Effector memory CD8-positive, alpha-beta T cell (primary cell): ENCODE measurements around the gene PPP1R12B.
"Not testable (repeated sequence)": the region's sequence is repeated elsewhere in the genome, so short reads cannot be mapped to it uniquely, and the experiment has no call there.

Source experiments
- ATAC-seq: fragments of 150-1000 bp; cut with Tn5 transposase; replicated peaks from 2 replicates; pipeline ENCODE4 v1.10.0; 2021; ENCODE audit warnings: mild to moderate bottlenecking, moderate library complexity
- DNase-seq, 3 experiments: peaks; one replicate each; pipeline ENCODE4 v3.0.0; 2021
- H3K27ac Mint-ChIP-seq, 2 donors: one replicate each; pipeline ENCODE4 v1.8.0; 2022; ENCODE audit warnings: mild to moderate bottlenecking in 2 of 2, mixed read lengths in 2 of 2, moderate library complexity in 2 of 2
- H3K27me3 Mint-ChIP-seq, 2 donors: one replicate each; pipeline ENCODE4 v1.8.0; 2022; ENCODE audit warnings: mixed read lengths in 2 of 2
- H3K36me3 Mint-ChIP-seq: one replicate; pipeline ENCODE4 v1.8.0; 2022; ENCODE audit warnings: mild to moderate bottlenecking, moderate library complexity, mixed read lengths; ENCODE audit not compliant: insufficient read depth
- H3K4me1 Mint-ChIP-seq, 2 donors: one replicate each; pipeline ENCODE4 v1.8.0; 2022; ENCODE audit warnings: low read depth in 2 of 2, mixed read lengths in 2 of 2
- H3K4me3 Mint-ChIP-seq, 2 donors: one replicate each; pipeline ENCODE4 v1.8.0; 2022; ENCODE audit warnings: mild to moderate bottlenecking in 2 of 2, mixed read lengths in 2 of 2, moderate library complexity in 2 of 2
- H3K9me3 Mint-ChIP-seq, 2 donors: one replicate each; pipeline ENCODE4 v1.8.0; 2022; ENCODE audit warnings: mixed read lengths in 2 of 2

The PPP1R12B gene

GRCh38 chr1:202530686-202531085 is 182.2 kb downstream of the PPP1R12B start:
- not testable (repeated sequence) for H3K27ac Mint-ChIP-seq, ATAC-seq, H3K9me3 Mint-ChIP-seq, H3K27me3 Mint-ChIP-seq, H3K4me3 Mint-ChIP-seq, H3K4me1 Mint-ChIP-seq, DNase-seq, H3K36me3 Mint-ChIP-seq

- Mint-ChIP-seq H3K4me3 (no peak overlapping the region), H3K36me3 (no peaks in the 10 kb centered on the region), H3K27ac (no peak overlapping the region), H3K9me3 (no peaks in the 10 kb centered on the region), H3K4me1 (peaks cover 0 to 4% of the 10 kb centered on the region in 2 donors), H3K27me3 (no peaks in the 10 kb centered on the region)
- DNase-seq: no peak
- no peak for ATAC-seq
These were observed 182.9 kb downstream of the PPP1R12B start for GRCh38 chr1:202531472-202531811.

- not testable (repeated sequence) for H3K36me3 Mint-ChIP-seq, H3K27ac Mint-ChIP-seq, H3K4me3 Mint-ChIP-seq, H3K27me3 Mint-ChIP-seq, DNase-seq, H3K9me3 Mint-ChIP-seq, ATAC-seq, H3K4me1 Mint-ChIP-seq
These were observed 183.5 kb downstream of the PPP1R12B start for GRCh38 chr1:202531812-202532616.

GRCh38 chr1:202539166-202539574 is 190.7 kb downstream of the PPP1R12B start:
- H3K27ac Mint-ChIP-seq, H3K4me3 Mint-ChIP-seq, ATAC-seq, H3K9me3 Mint-ChIP-seq, DNase-seq, H3K36me3 Mint-ChIP-seq, H3K27me3 Mint-ChIP-seq, H3K4me1 Mint-ChIP-seq: not testable (repeated sequence)

- DNase-seq, H3K27ac Mint-ChIP-seq, H3K36me3 Mint-ChIP-seq, H3K4me1 Mint-ChIP-seq, H3K9me3 Mint-ChIP-seq, ATAC-seq, H3K27me3 Mint-ChIP-seq, H3K4me3 Mint-ChIP-seq: not testable (repeated sequence)
These were observed 191.1 kb downstream of the PPP1R12B start for GRCh38 chr1:202539583-202539982.

- H3K9me3 Mint-ChIP-seq: no peaks in the 10 kb centered on the region
- H3K4me1 Mint-ChIP-seq: no peaks in the 10 kb centered on the region
- H3K36me3 Mint-ChIP-seq: no peaks in the 10 kb centered on the region
- H3K4me3 Mint-ChIP-seq: no peak overlapping the region
- no peak for ATAC-seq
- H3K27ac Mint-ChIP-seq: no peak overlapping the region
- no peak for DNase-seq
- H3K27me3 Mint-ChIP-seq: no peaks in the 10 kb centered on the region
These were observed 191.5 kb downstream of the PPP1R12B start for GRCh38 chr1:202540014-202540413.

GRCh38 chr1:202540448-202540847 is 191.9 kb downstream of the PPP1R12B start:
- Mint-ChIP-seq H3K27me3 (no peaks in the 10 kb centered on the region), H3K4me1 (peaks cover under 1 to 2% of the 10 kb centered on the region in 2 donors), H3K36me3 (no peaks in the 10 kb centered on the region), H3K4me3 (no peak overlapping the region), H3K9me3 (no peaks in the 10 kb centered on the region), H3K27ac (no peak overlapping the region)
- ATAC-seq (no peak), DNase-seq (no peak)

- not testable (repeated sequence) for H3K9me3 Mint-ChIP-seq, H3K4me1 Mint-ChIP-seq, DNase-seq, H3K4me3 Mint-ChIP-seq, H3K36me3 Mint-ChIP-seq, H3K27ac Mint-ChIP-seq, ATAC-seq, H3K27me3 Mint-ChIP-seq
These were observed 192.4 kb downstream of the PPP1R12B start for GRCh38 chr1:202540858-202541257.

GRCh38 chr1:202542415-202542814 is 193.9 kb downstream of the PPP1R12B start:
- not testable (repeated sequence) for H3K4me3 Mint-ChIP-seq, H3K9me3 Mint-ChIP-seq

GRCh38 chr1:202543537-202543936 is 195.0 kb downstream of the PPP1R12B start:
- not testable (repeated sequence) for H3K27me3 Mint-ChIP-seq, H3K9me3 Mint-ChIP-seq, H3K27ac Mint-ChIP-seq, DNase-seq, H3K4me3 Mint-ChIP-seq, ATAC-seq, H3K36me3 Mint-ChIP-seq
- peaks cover 7 to 15% of the 10 kb centered on the region in 2 donors for H3K4me1 Mint-ChIP-seq

More at GRCh38 chr1:202542415-202542814, 193.9 kb downstream of the PPP1R12B start:
- not testable (repeated sequence) for H3K36me3 Mint-ChIP-seq, H3K27ac Mint-ChIP-seq, H3K27me3 Mint-ChIP-seq, ATAC-seq, DNase-seq
- H3K4me1 Mint-ChIP-seq: peaks cover 7 to 15% of the 10 kb centered on the region in 2 donors

GRCh38 chr1:202544766-202545449 is 196.4 kb downstream of the PPP1R12B start:
- H3K4me1 Mint-ChIP-seq: peaks cover 7 to 15% of the 10 kb centered on the region in 2 donors
- not testable (repeated sequence) for H3K36me3 Mint-ChIP-seq, H3K4me3 Mint-ChIP-seq, DNase-seq, H3K9me3 Mint-ChIP-seq, ATAC-seq, H3K27me3 Mint-ChIP-seq, H3K27ac Mint-ChIP-seq

- H3K4me3 Mint-ChIP-seq, H3K27ac Mint-ChIP-seq, H3K27me3 Mint-ChIP-seq, H3K36me3 Mint-ChIP-seq, DNase-seq, ATAC-seq, H3K9me3 Mint-ChIP-seq: not testable (repeated sequence)
- peaks cover 7 to 15% of the 10 kb centered on the region in 2 donors for H3K4me1 Mint-ChIP-seq
These were observed 197.3 kb downstream of the PPP1R12B start for GRCh38 chr1:202545647-202546303.

- H3K27ac Mint-ChIP-seq, H3K9me3 Mint-ChIP-seq, H3K27me3 Mint-ChIP-seq, DNase-seq, H3K4me3 Mint-ChIP-seq, H3K36me3 Mint-ChIP-seq, ATAC-seq: not testable (repeated sequence)
- peaks cover 7 to 15% of the 10 kb centered on the region in 2 donors for H3K4me1 Mint-ChIP-seq
These were observed 197.9 kb downstream of the PPP1R12B start for GRCh38 chr1:202546377-202546776.
